ENCODE measurements around the gene EFHC2.

- TF ChIP-seq TAF1 (IDR thresholded peaks at IDR 0.05; ENCODE audit: low read depth, low read length), result no peak
- no peak for TF ChIP-seq POLR2A (IDR thresholded peaks at IDR 0.05; ENCODE audit: control extremely low read depth in 1 of 2, low read depth in 2 of 2, low read length in 2 of 2)
- TF ChIP-seq EZH2 (IDR thresholded peaks at IDR 0.05; ENCODE audit: low read depth, low read length, severe bottlenecking), result no peak
- TF ChIP-seq CTCF (IDR thresholded peaks at IDR 0.05; ENCODE audit: control extremely low read depth in 1 of 3, insufficient read depth in 1 of 3, low read depth in 1 of 3, low read length in 3 of 3), result no peak
- no peak for TF ChIP-seq ATF2 (IDR thresholded peaks at IDR 0.05; ENCODE audit: low read length)
- no peak for TF ChIP-seq RXRA (IDR thresholded peaks at IDR 0.05; ENCODE audit: insufficient read depth, low read depth, low read length)
- TF ChIP-seq SP2 (IDR thresholded peaks at IDR 0.05; ENCODE audit: low read length), result no peak
- TF ChIP-seq BRCA1 (IDR thresholded peaks at IDR 0.05; ENCODE audit: low read depth, low read length), result no peak
- no peak for TF ChIP-seq JUND (IDR thresholded peaks at IDR 0.05; ENCODE audit: low read length)
- TF ChIP-seq EGR1 (IDR thresholded peaks at IDR 0.05; ENCODE audit: borderline replicate concordance, low read depth, low read length), result no peak
- TF ChIP-seq RNF2 (IDR thresholded peaks at IDR 0.05; ENCODE audit: borderline replicate concordance, low read depth, low read length, missing control alignments, poor library complexity, severe bottlenecking), result no peak
- no peak for TF ChIP-seq YY1 (IDR thresholded peaks at IDR 0.05; ENCODE audit: low read depth, low read length)
- no peak for TF ChIP-seq CHD2 (IDR thresholded peaks at IDR 0.05; ENCODE audit: low read length)
Observed at GRCh38 chrX:44235534-44235933, 107.9 kb downstream of the EFHC2 start.
